ENCODE data around the gene CNTLN. TPM values are rescaled to one million over a fixed set of nuclear protein-coding genes. Genes with fewer than 3 reads are reported as not detected.
A peak's percentile ranks its signal among the peaks of the same experiment; 100 is the strongest.
"Not testable (repeated sequence)": the region's sequence is repeated elsewhere in the genome, so short reads cannot be mapped to it uniquely, and the experiment has no call there.

Gene CNTLN
- total RNA-seq, 4 donors from 2014 or later, result 3.9 to 39.6 (median 7.4) TPM

DNA sequence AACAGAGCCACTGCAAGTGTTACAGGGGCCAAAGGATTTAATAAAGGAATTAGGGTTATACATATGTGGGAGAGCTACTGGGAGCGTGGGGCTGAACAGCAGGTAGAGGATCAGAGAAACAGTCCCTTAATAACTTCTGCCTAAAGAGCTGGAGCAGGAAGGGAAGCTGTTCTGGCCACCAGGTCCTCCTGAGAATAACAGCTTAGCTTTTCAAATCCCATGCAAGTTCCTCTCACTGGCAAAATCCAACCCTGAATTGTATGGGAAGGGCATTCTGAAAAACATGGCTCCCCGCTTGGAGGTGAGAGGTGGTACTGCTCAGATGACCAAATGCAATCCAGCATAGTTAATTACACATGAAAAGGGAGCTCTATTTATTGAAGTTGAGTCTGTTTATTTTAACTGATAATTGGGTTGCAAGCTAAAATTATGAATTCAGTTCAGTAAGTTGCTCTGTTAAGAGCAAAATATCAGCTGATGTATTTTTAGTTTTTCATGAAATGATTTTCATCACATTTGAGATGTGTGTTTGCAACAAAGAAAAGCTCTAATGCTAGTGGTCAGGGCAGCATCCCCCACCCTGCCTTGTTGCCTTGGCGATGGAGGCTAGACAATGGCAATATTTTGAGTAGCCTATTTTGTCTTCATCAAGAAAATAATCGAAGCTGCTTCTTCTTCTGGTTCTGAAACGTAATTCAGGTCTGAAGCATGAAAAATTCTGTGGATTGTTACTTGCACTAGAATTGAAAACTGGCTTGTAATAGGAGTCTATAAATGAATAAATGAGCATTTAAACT lies 385.6 kb downstream of the CNTLN start:
- no peak overlapping the region for H3K4me3 ChIP-seq
- DNase-seq, result no peak
- H3K27ac ChIP-seq, result no peak overlapping the region
- TF ChIP-seq, protein P1, sequence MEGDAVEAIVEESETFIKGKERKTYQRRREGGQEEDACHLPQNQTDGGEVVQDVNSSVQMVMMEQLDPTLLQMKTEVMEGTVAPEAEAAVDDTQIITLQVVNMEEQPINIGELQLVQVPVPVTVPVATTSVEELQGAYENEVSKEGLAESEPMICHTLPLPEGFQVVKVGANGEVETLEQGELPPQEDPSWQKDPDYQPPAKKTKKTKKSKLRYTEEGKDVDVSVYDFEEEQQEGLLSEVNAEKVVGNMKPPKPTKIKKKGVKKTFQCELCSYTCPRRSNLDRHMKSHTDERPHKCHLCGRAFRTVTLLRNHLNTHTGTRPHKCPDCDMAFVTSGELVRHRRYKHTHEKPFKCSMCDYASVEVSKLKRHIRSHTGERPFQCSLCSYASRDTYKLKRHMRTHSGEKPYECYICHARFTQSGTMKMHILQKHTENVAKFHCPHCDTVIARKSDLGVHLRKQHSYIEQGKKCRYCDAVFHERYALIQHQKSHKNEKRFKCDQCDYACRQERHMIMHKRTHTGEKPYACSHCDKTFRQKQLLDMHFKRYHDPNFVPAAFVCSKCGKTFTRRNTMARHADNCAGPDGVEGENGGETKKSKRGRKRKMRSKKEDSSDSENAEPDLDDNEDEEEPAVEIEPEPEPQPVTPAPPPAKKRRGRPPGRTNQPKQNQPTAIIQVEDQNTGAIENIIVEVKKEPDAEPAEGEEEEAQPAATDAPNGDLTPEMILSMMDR (IDR thresholded peaks at IDR 0.05), result no peak
- TF ChIP-seq POLR2A (IDR thresholded peaks at IDR 0.05), result no peak
- H3K27me3 ChIP-seq, result no peaks in the 10 kb centered on the region
- H3K4me1 ChIP-seq, result no peaks in the 10 kb centered on the region
- H3K36me3 ChIP-seq, result no peaks in the 10 kb centered on the region
- H3K9me3 ChIP-seq, result no peaks in the 10 kb centered on the region

DNA sequence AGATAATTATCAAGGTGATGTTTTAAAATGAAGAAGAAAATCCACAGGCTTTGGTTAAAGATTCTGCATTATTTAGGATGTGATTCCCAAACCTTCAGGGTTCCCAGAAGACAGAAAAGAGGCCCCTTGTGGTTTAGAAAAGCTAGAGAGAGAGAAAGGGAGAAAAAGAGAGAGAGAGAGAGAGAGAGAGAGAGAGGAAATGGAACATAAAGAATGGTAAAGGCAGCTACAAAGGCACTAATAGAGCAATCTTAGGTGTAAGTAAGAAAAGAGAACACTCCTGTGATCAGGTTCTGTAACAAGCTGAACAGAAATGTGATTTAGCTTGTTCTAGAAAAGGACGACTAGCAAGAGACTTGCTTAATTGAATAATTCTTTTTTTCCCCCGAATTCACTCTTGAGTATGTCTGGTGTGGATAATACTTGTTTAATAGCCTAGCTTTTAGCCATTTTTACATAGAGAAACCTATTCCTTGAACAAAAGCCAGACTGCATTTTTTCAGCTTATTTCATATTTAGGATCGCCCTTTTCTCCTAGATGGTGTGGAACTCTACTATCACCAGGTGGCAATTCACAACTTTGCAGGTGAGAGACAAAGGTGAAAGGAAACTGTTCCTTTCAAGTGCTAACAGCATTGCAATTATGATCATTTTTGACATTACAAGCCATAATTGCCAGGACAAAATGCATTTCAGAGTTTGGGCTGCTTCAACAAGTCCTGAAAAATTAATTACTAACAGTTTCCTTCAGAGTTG lies 386.4 kb downstream of the CNTLN start:
- no peaks in the 10 kb centered on the region for H3K27me3 ChIP-seq
- DNase-seq, result no peak
- no peak for TF ChIP-seq POLR2A (IDR thresholded peaks at IDR 0.05)
- TF ChIP-seq, protein P1 (IDR thresholded peaks at IDR 0.05), result no peak

DNA sequence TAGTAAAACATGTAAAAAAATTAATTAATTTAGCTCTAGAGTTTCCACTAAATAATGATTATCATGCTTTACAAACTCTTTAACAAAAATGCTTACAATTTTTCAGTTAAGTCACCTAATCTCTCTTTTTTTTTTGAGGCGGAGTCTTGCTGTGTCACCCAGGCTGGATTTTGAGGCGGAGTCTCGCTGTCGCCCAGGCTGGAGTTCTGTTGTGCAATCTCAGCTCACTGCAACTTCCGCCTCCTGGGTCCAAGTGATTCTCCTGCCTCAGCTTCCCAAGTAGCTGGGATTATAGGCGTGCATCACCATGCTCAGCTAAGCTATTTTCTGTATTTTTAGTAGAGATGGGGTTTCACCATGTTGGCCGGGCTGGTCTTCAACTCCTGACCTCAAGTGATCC lies 391.9 kb downstream of the CNTLN start:
- H3K4me1 ChIP-seq, H3K27me3 ChIP-seq, H3K27ac ChIP-seq, H3K36me3 ChIP-seq, H3K4me3 ChIP-seq, H3K9me3 ChIP-seq, DNase-seq: not testable (repeated sequence)

More for the DNA sequence above, 386.4 kb downstream of the CNTLN start:
- no peak overlapping the region for H3K4me3 ChIP-seq
- no peaks in the 10 kb centered on the region for H3K36me3 ChIP-seq
- H3K4me1 ChIP-seq, result no peaks in the 10 kb centered on the region
- H3K9me3 ChIP-seq, result no peaks in the 10 kb centered on the region
- H3K27ac ChIP-seq, result no peak overlapping the region

DNA sequence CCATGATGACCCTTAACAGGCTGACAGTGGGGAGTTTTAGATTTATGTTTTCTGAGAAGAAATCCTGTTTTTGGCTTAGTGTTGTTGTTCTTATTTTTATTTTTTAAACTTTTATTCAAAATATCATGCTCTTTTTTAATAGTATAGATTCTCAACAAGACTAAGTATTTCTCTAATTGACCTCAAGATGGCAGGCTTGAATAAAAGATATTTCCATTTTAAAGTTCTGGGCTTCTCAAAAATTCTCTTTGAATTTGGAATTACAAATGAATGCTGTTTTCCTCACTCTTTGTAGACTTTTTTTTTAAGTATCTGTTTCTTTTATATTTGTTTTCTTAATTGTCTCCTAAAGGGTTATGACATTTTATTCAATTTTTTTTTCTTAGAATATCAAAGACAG lies 394.0 kb downstream of the CNTLN start:
- Histone ChIP-seq H3K4me3 (no peak overlapping the region), H3K4me1 (no peaks in the 10 kb centered on the region), H3K27ac (no peak overlapping the region), H3K9me3 (no peaks in the 10 kb centered on the region), H3K27me3 (no peaks in the 10 kb centered on the region), H3K36me3 (no peaks in the 10 kb centered on the region)
- no peak for TF ChIP-seq POLR2A (IDR thresholded peaks at IDR 0.05)
- TF ChIP-seq, protein P1 (IDR thresholded peaks at IDR 0.05), result peak in 2 of 6 experiments; percentile 11 to 18
- DNase-seq, result no peak

DNA sequence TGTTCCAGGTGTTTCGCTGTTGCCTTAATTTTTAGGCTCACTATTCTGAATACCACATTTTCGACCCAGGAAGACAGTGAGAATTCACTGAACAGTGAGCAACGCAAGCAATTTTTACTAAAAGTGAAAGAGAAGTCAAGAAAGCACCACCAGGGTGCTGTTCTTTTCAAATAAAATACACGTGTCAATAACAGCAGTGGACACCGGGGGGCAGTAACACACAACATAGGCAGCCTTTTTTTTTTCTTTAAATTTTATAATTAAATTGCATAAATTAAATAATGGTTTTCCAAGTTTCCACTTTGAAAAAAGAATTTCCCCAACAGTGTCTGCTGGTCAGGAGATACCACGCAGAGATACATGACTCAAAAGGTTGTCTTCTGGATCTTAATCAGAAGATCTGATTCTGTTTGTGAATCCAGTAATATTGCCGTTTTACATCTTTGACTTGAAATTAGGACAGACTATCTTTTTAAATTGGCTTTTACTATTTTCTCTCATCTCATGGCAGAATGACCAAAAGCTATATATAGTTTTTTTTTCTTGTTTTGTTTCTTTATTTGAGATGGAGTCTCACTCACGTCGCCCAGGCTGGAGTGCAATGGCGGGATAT lies 396.9 kb downstream of the CNTLN start:
- no peaks in the 10 kb centered on the region for H3K9me3 ChIP-seq
- H3K27ac ChIP-seq, result no peak overlapping the region
- no peaks in the 10 kb centered on the region for H3K36me3 ChIP-seq
- H3K4me3 ChIP-seq, result no peak overlapping the region
- DNase-seq, result no peak
- no peaks in the 10 kb centered on the region for H3K4me1 ChIP-seq
- TF ChIP-seq, protein P1 (IDR thresholded peaks at IDR 0.05), result peak in 5 of 6 experiments; percentile 40 to 68 (median 62)
- TF ChIP-seq POLR2A (IDR thresholded peaks at IDR 0.05), result no peak
- H3K27me3 ChIP-seq, result no peaks in the 10 kb centered on the region

DNA sequence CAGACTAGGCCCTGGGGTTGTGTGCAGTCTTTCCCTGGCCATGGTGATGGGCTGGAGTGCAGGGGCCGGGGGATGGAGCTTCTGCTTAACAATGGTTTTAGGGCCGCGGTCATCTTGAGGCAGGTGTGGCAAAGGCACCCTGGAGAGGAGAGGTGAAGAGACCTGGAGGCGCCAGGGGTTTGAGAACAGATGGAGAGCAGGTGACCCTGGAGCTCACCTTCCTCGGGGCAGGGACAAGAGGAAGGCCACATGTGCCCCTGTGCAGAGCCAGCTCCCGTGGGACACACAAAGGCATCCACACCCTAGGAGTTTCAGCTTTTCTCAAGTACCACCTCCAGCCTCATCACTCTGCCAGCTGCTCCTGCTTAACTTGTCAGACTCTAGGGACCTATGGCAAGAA lies 397.6 kb downstream of the CNTLN start:
- TF ChIP-seq POLR2A (IDR thresholded peaks at IDR 0.05), result no peak
- TF ChIP-seq, protein P1 (IDR thresholded peaks at IDR 0.05), result no peak
- no peak for DNase-seq
- Histone ChIP-seq H3K27ac (no peak overlapping the region), H3K9me3 (no peaks in the 10 kb centered on the region), H3K36me3 (no peaks in the 10 kb centered on the region), H3K4me1 (no peaks in the 10 kb centered on the region), H3K27me3 (no peaks in the 10 kb centered on the region), H3K4me3 (no peak overlapping the region)
